Colonic mucosa (tissue), 4 donors: ENCODE data around the gene C1orf52. TPM values are rescaled to one million over a fixed set of nuclear protein-coding genes. Genes with fewer than 3 reads are reported as not detected.

Experiments used
- DNase-seq: peaks from one replicate; pipeline ENCODE4 v3.0.0-alpha.2; 2020
- H3K27ac ChIP-seq: fragments of 200-600 bp; one replicate; pipeline ENCODE4 v1.8.0; 2021
- H3K27me3 ChIP-seq: fragments of 200-600 bp; one replicate; pipeline ENCODE4 v1.8.0; 2021
- H3K36me3 ChIP-seq: fragments of 200-600 bp; one replicate; pipeline ENCODE4 v1.8.0; 2021
- H3K4me1 ChIP-seq: fragments of 200-600 bp; one replicate; pipeline ENCODE4 v1.8.0; 2021; ENCODE audit warnings: mild to moderate bottlenecking
- H3K4me3 ChIP-seq: fragments of 200-600 bp; one replicate; pipeline ENCODE4 v1.8.0; 2021
- H3K9ac ChIP-seq, 2 donors: one replicate each; pipeline ENCODE4 v1.7.0; 2013; ENCODE audit warnings: control low read depth in 2 of 2, low read depth in 2 of 2, low read length in 2 of 2
- H3K9me3 ChIP-seq: fragments of 200-600 bp; one replicate; pipeline ENCODE4 v1.8.0; 2021
- CTCF ChIP-seq: fragments of 200-600 bp; IDR thresholded peaks from one replicate; pipeline ENCODE4 v1.8.0; 2022; ENCODE audit warnings: antibody characterized with exemption, mild to moderate bottlenecking
- intact Hi-C: fragments of 100-400 bp; cut with DNase I; formaldehyde crosslinking; loops from one replicate; pipeline ENCODE4 v1.14.1; 2022
- total RNA-seq, 2 donors: library from RNA; stranded (reverse); fragmentation: NEBNext Ultra II Directional in 1 of 2; extraction: Animal tissue kit (Norgen Biotek cat#: 25700) in 1 of 2; gene quantifications; one replicate each; pipeline ENCODE4 v1.2.1, GENCODE V29; 2021
- donor health status: healthy.
- donor health status: DM: no; HTN: no; CAD: no.
- donor health status: DM: no; HTN: no; CAD: no.

The C1orf52 gene
- total RNA-seq, 2 donors from 2014 or later = 11.3 to 19.9 TPM

DNA sequence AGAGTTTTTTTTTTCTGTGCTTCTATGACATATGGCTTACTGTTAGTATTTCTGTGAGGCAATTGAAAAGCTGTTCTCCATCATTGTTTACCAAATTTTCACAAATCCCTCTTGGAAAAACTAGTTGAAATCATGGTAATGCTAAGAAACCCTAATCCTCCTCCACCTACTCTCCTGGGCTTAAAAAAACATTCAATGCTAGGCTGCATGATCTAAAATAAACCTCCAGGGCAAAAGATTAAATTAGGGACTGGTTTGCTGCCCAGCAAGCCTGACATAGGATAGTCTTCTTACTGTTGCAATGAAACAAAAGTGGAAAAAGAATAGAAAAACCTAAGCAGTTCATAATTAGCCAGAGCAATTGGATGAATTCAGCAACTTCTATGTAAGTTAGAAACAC lies 16.1 kb downstream of the C1orf52 start:
- Histone ChIP-seq H3K27ac (no peak overlapping the region), H3K4me3 (no peak overlapping the region), H3K36me3 (no peaks in the 10 kb centered on the region), H3K4me1 (no peaks in the 10 kb centered on the region), H3K27me3 (no peaks in the 10 kb centered on the region), H3K9me3 (no peaks in the 10 kb centered on the region), H3K9ac (no peak overlapping the region)
- no peak for TF ChIP-seq CTCF
- no peak for DNase-seq
- intact Hi-C loops = loop anchor here (5.0 kb wide), 1 partner anchor 136 kb away; no protein-coding TSS in a partner anchor

GRCh38 chr1:85240643-85241042 lies 18.8 kb downstream of the C1orf52 start:
- no peak overlapping the region for H3K9ac ChIP-seq
- intact Hi-C loops = loop anchor here (5.0 kb wide), 1 partner anchor 133 kb away; no protein-coding TSS in a partner anchor
- H3K27me3 ChIP-seq = no peaks in the 10 kb centered on the region
- H3K36me3 ChIP-seq = no peaks in the 10 kb centered on the region
- no peaks in the 10 kb centered on the region for H3K9me3 ChIP-seq
- no peak overlapping the region for H3K27ac ChIP-seq
- no peaks in the 10 kb centered on the region for H3K4me1 ChIP-seq
- DNase-seq = no peak
- TF ChIP-seq CTCF = no peak
- H3K4me3 ChIP-seq = no peak overlapping the region

GRCh38 chr1:85240174-85240601 lies 19.3 kb downstream of the C1orf52 start:
- Histone ChIP-seq H3K9ac (no peak overlapping the region), H3K27ac (no peak overlapping the region), H3K4me3 (no peak overlapping the region), H3K27me3 (no peaks in the 10 kb centered on the region), H3K9me3 (no peaks in the 10 kb centered on the region), H3K4me1 (no peaks in the 10 kb centered on the region), H3K36me3 (no peaks in the 10 kb centered on the region)
- no peak for TF ChIP-seq CTCF
- DNase-seq = no peak
- intact Hi-C loops = loop anchor here (5.0 kb wide), 1 partner anchor 133 kb away; no protein-coding TSS in a partner anchor

GRCh38 chr1:85237613-85238012 lies 21.8 kb downstream of the C1orf52 start:
- intact Hi-C loops = no loop called here
- Histone ChIP-seq H3K9me3 (no peaks in the 10 kb centered on the region), H3K9ac (no peak overlapping the region), H3K27ac (no peak overlapping the region), H3K27me3 (no peaks in the 10 kb centered on the region), H3K4me3 (no peak overlapping the region), H3K36me3 (no peaks in the 10 kb centered on the region), H3K4me1 (no peaks in the 10 kb centered on the region)
- DNase-seq = no peak
- TF ChIP-seq CTCF = no peak

- TF ChIP-seq CTCF = peak; percentile 12
- Histone ChIP-seq H3K4me3 (no peak overlapping the region), H3K9ac (no peak overlapping the region), H3K4me1 (no peaks in the 10 kb centered on the region), H3K27ac (no peak overlapping the region), H3K36me3 (no peaks in the 10 kb centered on the region), H3K9me3 (no peaks in the 10 kb centered on the region), H3K27me3 (no peaks in the 10 kb centered on the region)
- intact Hi-C loops = no loop called here
- DNase-seq = no peak
Measured at GRCh38 chr1:85230305-85230977, 29.0 kb downstream of the C1orf52 start.
